BJ (cell line): ENCODE results near the gene EVC2. TPM values are rescaled to one million over a fixed set of nuclear protein-coding genes. Genes with fewer than 3 reads are reported as not detected.

Source experiments
- CTCF ChIA-PET: fragments of 350-600 bp; formaldehyde crosslinking; extraction: SDS; loops from one replicate; lab custom pipeline; 2021; ENCODE audit warnings: antibody characterized with exemption, inconsistent platforms; lab: Yijun Ruan, JAX
- POLR2A ChIA-PET: fragments of 300-600 bp; sonication (Branson Sonifier 250); formaldehyde crosslinking; extraction: SDS; loops from one replicate; lab custom pipeline; 2021; ENCODE audit warnings: antibody characterized with exemption; lab: Charles Lee
- DNase-seq: peaks from one replicate; pipeline ENCODE4 v3.0.0-alpha.2; 2011; ENCODE audit warnings: low read depth
- H3K27me3 ChIP-seq: 2 replicates; pipeline ENCODE4 v1.6.0; 2011; ENCODE audit warnings: low read length; ENCODE audit not compliant: control insufficient read depth, insufficient read depth
- H3K36me3 ChIP-seq: 2 replicates; pipeline ENCODE4 v1.5.1; 2011; ENCODE audit warnings: low read length; ENCODE audit not compliant: control insufficient read depth, insufficient read depth
- H3K4me3 ChIP-seq: 2 replicates; pipeline ENCODE4 v1.5.1; 2011; ENCODE audit warnings: low read depth, mild to moderate bottlenecking, control low read depth, low read length
- polyA plus RNA-seq: library from polyadenylated mRNA; depleted of rRNA; stranded (reverse); fragments of >200 nt; gene quantifications from 2 replicates; pipeline ENCODE4 v1.2.3, GENCODE V29; 2011
- TF ChIP-seq, protein P1 (sequence below): IDR thresholded peaks from 2 replicates; pipeline ENCODE4 v1.5.1; 2011; ENCODE audit warnings: low read depth, mild to moderate bottlenecking, control low read depth, inconsistent platforms, low read length, moderate library complexity; ENCODE audit not compliant: insufficient read depth

EVC2 gene
- polyA plus RNA-seq, 1 experiment, result 2.2 TPM

- TF ChIP-seq, protein P1, sequence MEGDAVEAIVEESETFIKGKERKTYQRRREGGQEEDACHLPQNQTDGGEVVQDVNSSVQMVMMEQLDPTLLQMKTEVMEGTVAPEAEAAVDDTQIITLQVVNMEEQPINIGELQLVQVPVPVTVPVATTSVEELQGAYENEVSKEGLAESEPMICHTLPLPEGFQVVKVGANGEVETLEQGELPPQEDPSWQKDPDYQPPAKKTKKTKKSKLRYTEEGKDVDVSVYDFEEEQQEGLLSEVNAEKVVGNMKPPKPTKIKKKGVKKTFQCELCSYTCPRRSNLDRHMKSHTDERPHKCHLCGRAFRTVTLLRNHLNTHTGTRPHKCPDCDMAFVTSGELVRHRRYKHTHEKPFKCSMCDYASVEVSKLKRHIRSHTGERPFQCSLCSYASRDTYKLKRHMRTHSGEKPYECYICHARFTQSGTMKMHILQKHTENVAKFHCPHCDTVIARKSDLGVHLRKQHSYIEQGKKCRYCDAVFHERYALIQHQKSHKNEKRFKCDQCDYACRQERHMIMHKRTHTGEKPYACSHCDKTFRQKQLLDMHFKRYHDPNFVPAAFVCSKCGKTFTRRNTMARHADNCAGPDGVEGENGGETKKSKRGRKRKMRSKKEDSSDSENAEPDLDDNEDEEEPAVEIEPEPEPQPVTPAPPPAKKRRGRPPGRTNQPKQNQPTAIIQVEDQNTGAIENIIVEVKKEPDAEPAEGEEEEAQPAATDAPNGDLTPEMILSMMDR, result no peak
- no peak overlapping the region for H3K4me3 ChIP-seq
- H3K36me3 ChIP-seq, result peaks cover 28% of the 10 kb centered on the region
- H3K27me3 ChIP-seq, result no peaks in the 10 kb centered on the region
- POLR2A ChIA-PET, result no interaction called here
- DNase-seq, result no peak
- CTCF ChIA-PET, result interaction anchor here (1.3 to 2.2 kb wide), 2 partner anchors 17 to 105 kb away, joined by 4 to 9 read pairs; no protein-coding TSS in a partner anchor
These were observed 22.0 kb downstream of the EVC2 start for GRCh38 chr4:5686338-5686737.

- peaks cover 34% of the 10 kb centered on the region for H3K36me3 ChIP-seq
- no peak for DNase-seq
- no peaks in the 10 kb centered on the region for H3K27me3 ChIP-seq
- CTCF ChIA-PET, result interaction anchor here (2.2 kb wide), 1 partner anchor 106 kb away, joined by 9 read pairs; no protein-coding TSS in a partner anchor
- TF ChIP-seq, protein P1, result no peak
- H3K4me3 ChIP-seq, result no peak overlapping the region
- POLR2A ChIA-PET, result no interaction called here
These were observed 23.1 kb downstream of the EVC2 start for GRCh38 chr4:5685296-5685695.

DNA sequence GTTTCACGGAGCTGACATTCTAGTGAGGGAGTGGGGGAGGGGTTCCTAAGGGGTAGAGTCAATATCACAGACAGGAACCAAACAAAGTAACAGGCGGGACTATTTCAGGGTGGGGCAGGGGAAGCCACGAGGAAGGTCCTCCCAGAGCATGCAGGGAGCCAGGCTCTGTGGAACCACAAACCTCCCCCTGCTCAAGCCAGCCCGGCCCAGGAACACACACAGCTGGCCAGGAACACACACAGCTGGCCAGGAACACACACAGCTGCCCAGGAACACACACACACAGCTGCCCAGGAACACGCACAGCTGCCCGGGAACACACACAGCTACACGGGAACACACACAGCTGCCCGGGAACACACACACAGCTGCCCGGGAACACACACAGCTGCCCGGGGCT, 24.8 kb downstream of the EVC2 start:
- ChIA-PET POLR2A (no interaction called here), CTCF (interaction anchor here (0.9 to 1.2 kb wide), 3 partner anchors 24 to 129 kb away, joined by 3 to 6 read pairs (median 4); no protein-coding TSS in a partner anchor)
- H3K27me3 ChIP-seq, result no peaks in the 10 kb centered on the region
- peaks cover 29% of the 10 kb centered on the region for H3K36me3 ChIP-seq
- TF ChIP-seq, protein P1, result no peak
- H3K4me3 ChIP-seq, result no peak overlapping the region
- DNase-seq, result no peak

DNA sequence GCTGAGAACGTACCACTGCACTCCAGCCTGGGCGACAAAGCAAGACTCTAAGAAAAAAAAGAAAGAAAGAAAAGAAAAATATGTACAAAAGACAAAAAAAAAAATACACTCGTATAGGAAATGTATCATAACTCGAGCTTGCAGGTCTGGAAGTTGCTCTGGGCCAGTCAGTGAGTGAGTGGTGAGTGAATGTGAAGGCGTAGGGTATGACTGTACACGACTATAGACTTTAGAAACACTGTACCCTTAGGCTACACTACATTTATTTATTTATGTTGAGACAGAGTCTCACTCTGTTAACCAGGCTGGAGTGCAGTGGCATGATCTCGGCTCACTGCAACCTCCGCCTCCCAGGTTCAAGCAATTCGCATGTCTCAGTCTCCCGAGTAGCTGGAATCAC, 29.4 kb downstream of the EVC2 start:
- TF ChIP-seq, protein P1, result no peak
- CTCF ChIA-PET, result no interaction called here
- no peaks in the 10 kb centered on the region for H3K27me3 ChIP-seq
- POLR2A ChIA-PET, result no interaction called here
- H3K36me3 ChIP-seq, result peaks cover 18% of the 10 kb centered on the region
- H3K4me3 ChIP-seq, result no peak overlapping the region
- DNase-seq, result no peak

- no peaks in the 10 kb centered on the region for H3K27me3 ChIP-seq
- no peak overlapping the region for H3K4me3 ChIP-seq
- peaks cover 21% of the 10 kb centered on the region for H3K36me3 ChIP-seq
- no peak for DNase-seq
- ChIA-PET CTCF (no interaction called here), POLR2A (no interaction called here)
- TF ChIP-seq, protein P1, result no peak
These were observed 31.6 kb downstream of the EVC2 start for GRCh38 chr4:5676763-5677162.
